Loucy (cell line): ENCODE data around the gene DNLZ.

Experiments
- H2AFZ ChIP-seq: fragments of 200-600 bp; sonication (generic); 2 replicates; pipeline ENCODE4 v1.6.0; 2016; ENCODE audit warnings: antibody characterized with exemption, mild to moderate bottlenecking, low read length, moderate library complexity
- H3F3A ChIP-seq: fragments of 200-600 bp; 2 replicates; pipeline ENCODE4 v1.6.0; 2016; ENCODE audit warnings: antibody characterized with exemption, low read depth, mild to moderate bottlenecking
- H3K27me3 ChIP-seq: fragments of 200-600 bp; sonication (generic); 2 replicates; pipeline ENCODE4 v1.6.1; 2014; ENCODE audit warnings: low read length, mild to moderate bottlenecking; ENCODE audit not compliant: insufficient read depth, poor library complexity, severe bottlenecking
- H3K36me3 ChIP-seq: fragments of 200-600 bp; sonication (generic); 2 replicates; pipeline ENCODE4 v1.6.1; 2016; ENCODE audit warnings: low read length; ENCODE audit not compliant: insufficient read depth
- H3K4me1 ChIP-seq: fragments of 200-600 bp; sonication (generic); 2 replicates; pipeline ENCODE4 v1.5.1; 2014; ENCODE audit warnings: low read length, mild to moderate bottlenecking; ENCODE audit not compliant: insufficient read depth, poor library complexity, severe bottlenecking
- H3K4me2 ChIP-seq: fragments of 200-600 bp; sonication (generic); 2 replicates; pipeline ENCODE4 v1.6.0; 2014; ENCODE audit warnings: antibody characterized with exemption, low read length, low read depth, mild to moderate bottlenecking; ENCODE audit not compliant: poor library complexity, severe bottlenecking
- H3K4me3 ChIP-seq: fragments of 200-600 bp; sonication (generic); 2 replicates; pipeline ENCODE4 v1.5.1; 2014; ENCODE audit warnings: low read length, mild to moderate bottlenecking, mixed read lengths; ENCODE audit not compliant: poor library complexity, severe bottlenecking
- H3K79me2 ChIP-seq: fragments of 200-600 bp; sonication (generic); 2 replicates; pipeline ENCODE4 v1.6.1; 2014; ENCODE audit warnings: low read length; ENCODE audit not compliant: insufficient read depth
- H3K9ac ChIP-seq: fragments of 200-600 bp; sonication (generic); 2 replicates; pipeline ENCODE4 v1.6.0; 2014; ENCODE audit warnings: mild to moderate bottlenecking, low read depth, low read length, moderate library complexity; ENCODE audit not compliant: poor library complexity, severe bottlenecking
- H3K9me2 ChIP-seq: fragments of 200-600 bp; sonication (generic); replicated peaks from 2 replicates; pipeline ENCODE4 v1.6.1; 2016; ENCODE audit warnings: low read depth, low read length, mixed read lengths
- H3K9me3 ChIP-seq: fragments of 200-600 bp; sonication (generic); 2 replicates; pipeline ENCODE4 v1.6.1; 2014; ENCODE audit warnings: mild to moderate bottlenecking, antibody characterized with exemption, low read length, low read depth; ENCODE audit not compliant: insufficient read depth
- H4K20me1 ChIP-seq: fragments of 200-600 bp; sonication (generic); 2 replicates; pipeline ENCODE4 v1.6.0; 2014; ENCODE audit warnings: antibody characterized with exemption, low read length, mild to moderate bottlenecking; ENCODE audit not compliant: insufficient read depth, poor library complexity, severe bottlenecking
- EZH2phosphoT487 ChIP-seq: fragments of 200-600 bp; IDR thresholded peaks from 2 replicates; pipeline ENCODE4 v1.6.1; 2018; ENCODE audit warnings: antibody characterized with exemption, mild to moderate bottlenecking, moderate library complexity, borderline replicate concordance
- TF ChIP-seq, protein P1 (sequence below): fragments of 200-600 bp; sonication (generic); conservative IDR thresholded peaks from 2 replicates; pipeline ENCODE4 v1.5.1; 2014; ENCODE audit warnings: mild to moderate bottlenecking, antibody characterized with exemption, low read length

The DNLZ gene

DNA sequence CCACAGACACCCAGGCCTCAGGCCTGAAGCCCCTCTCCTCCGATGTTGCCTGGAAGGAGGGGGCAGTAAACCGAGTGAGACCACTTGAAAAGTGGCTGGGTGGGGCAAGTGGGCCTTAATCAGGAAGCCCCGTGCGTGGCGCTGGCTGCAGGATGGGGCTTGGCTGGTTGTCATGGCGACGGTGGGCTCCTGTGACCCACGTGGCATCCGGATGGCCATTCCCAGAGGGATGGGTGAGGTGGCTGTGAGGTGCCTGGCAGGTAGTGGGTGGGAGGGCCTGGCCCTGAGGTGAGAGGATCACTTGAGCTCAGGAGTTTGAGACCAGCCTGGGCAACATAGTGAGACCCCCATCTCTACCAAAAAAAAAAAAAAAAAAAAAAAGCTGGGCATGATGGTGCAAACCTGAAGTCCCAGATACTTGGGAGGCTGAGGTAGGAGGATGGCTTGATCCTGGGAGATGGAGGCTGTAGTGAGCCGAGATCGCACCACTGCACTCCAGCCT is 31.0 kb downstream of the DNLZ start:
- H3K36me3 ChIP-seq: no peaks in the 10 kb centered on the region
- H4K20me1 ChIP-seq: peaks cover 10% of the 10 kb centered on the region
- H3F3A ChIP-seq: no peaks in the 10 kb centered on the region
- H3K27me3 ChIP-seq: no peaks in the 10 kb centered on the region
- no peak overlapping the region for H3K4me3 ChIP-seq
- TF ChIP-seq, protein P1, sequence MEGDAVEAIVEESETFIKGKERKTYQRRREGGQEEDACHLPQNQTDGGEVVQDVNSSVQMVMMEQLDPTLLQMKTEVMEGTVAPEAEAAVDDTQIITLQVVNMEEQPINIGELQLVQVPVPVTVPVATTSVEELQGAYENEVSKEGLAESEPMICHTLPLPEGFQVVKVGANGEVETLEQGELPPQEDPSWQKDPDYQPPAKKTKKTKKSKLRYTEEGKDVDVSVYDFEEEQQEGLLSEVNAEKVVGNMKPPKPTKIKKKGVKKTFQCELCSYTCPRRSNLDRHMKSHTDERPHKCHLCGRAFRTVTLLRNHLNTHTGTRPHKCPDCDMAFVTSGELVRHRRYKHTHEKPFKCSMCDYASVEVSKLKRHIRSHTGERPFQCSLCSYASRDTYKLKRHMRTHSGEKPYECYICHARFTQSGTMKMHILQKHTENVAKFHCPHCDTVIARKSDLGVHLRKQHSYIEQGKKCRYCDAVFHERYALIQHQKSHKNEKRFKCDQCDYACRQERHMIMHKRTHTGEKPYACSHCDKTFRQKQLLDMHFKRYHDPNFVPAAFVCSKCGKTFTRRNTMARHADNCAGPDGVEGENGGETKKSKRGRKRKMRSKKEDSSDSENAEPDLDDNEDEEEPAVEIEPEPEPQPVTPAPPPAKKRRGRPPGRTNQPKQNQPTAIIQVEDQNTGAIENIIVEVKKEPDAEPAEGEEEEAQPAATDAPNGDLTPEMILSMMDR: no peak
- TF ChIP-seq EZH2phosphoT487: no peak
- H3K4me2 ChIP-seq: no peak overlapping the region
- H3K79me2 ChIP-seq: peaks cover 28% of the 10 kb centered on the region
- H3K9me3 ChIP-seq: no peaks in the 10 kb centered on the region
- no peaks in the 10 kb centered on the region for H3K9me2 ChIP-seq
- H2AFZ ChIP-seq: no peak overlapping the region
- H3K4me1 ChIP-seq: peaks cover 23% of the 10 kb centered on the region
- H3K9ac ChIP-seq: no peak overlapping the region

- Histone ChIP-seq H3K27me3 (no peaks in the 10 kb centered on the region), H3K9me2 (no peaks in the 10 kb centered on the region), H3K36me3 (no peaks in the 10 kb centered on the region), H3K9me3 (no peaks in the 10 kb centered on the region), H3K79me2 (peaks cover 28% of the 10 kb centered on the region), H3K4me2 (no peak overlapping the region), H3K9ac (no peak overlapping the region), H3K4me3 (no peak overlapping the region), H4K20me1 (peaks cover 10% of the 10 kb centered on the region), H3K4me1 (peaks cover 25% of the 10 kb centered on the region), H3F3A (no peaks in the 10 kb centered on the region), H2AFZ (no peak overlapping the region)
- TF ChIP-seq EZH2phosphoT487: no peak
- TF ChIP-seq, protein P1: no peak
These were observed 31.7 kb downstream of the DNLZ start for GRCh38 chr9:136331556-136332481.

DNA sequence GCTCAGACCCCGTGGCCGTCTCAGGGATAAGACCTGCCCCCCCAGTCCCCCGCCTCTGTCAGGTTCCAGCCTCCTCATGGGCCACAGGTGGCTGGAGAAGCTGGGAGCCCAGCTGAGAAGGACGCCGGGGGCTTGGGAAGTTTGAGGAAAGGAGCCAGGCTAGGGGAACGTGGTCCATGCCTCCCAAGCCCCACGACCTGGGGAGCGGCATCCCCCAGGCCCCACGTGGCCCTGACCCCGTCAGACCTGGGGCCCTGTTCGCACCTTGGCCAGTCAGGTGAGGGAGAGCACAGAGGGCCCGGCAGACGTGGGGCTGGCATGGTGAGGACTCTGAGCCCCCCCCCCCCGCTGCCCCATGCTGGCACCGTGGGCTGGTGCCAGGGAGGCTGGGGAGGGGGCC is 32.5 kb downstream of the DNLZ start:
- Histone ChIP-seq H3K4me1 (peaks cover 25% of the 10 kb centered on the region), H3K79me2 (peaks cover 28% of the 10 kb centered on the region)
- TF ChIP-seq EZH2phosphoT487: no peak
- TF ChIP-seq, protein P1: no peak

More for the DNA sequence above, 32.5 kb downstream of the DNLZ start:
- Histone ChIP-seq H3K9me3 (no peaks in the 10 kb centered on the region), H3K9me2 (no peaks in the 10 kb centered on the region), H3K9ac (no peak overlapping the region), H3K4me3 (no peak overlapping the region), H2AFZ (no peak overlapping the region), H3F3A (no peaks in the 10 kb centered on the region), H3K4me2 (no peak overlapping the region), H4K20me1 (peaks cover 10% of the 10 kb centered on the region), H3K36me3 (no peaks in the 10 kb centered on the region), H3K27me3 (no peaks in the 10 kb centered on the region)
